ENCODE data around the gene CPNE9.

DNA sequence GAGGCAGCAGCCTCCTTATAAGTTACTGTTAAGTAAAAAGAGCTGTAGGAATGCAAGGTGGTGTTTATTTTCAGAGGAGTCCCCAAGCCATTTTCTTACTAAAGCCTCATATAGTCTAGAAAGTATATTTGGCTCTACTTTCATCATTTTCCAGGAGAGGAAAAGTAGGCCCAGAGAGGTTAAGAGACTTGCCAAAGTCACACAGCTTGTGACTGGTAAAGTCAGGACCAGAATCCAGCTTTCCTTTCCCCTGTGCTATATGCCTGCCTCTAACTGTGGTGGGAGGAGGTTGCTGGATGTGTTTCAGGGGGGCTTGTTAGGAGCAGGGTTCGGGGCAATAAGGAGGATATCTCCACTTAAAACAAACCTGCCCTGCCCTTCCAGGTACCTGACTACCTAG, 38.9 kb downstream of the CPNE9 start:
- no peak for TF ChIP-seq RFX5 (IDR thresholded peaks at IDR 0.05)
- TF ChIP-seq EP300 (IDR thresholded peaks at IDR 0.05) = no peak
- no peak for TF ChIP-seq HEYL (CRISPR knock-in tag; IDR thresholded peaks at IDR 0.05)
- no peak for TF ChIP-seq POLR2A (IDR thresholded peaks at IDR 0.05; ENCODE audit: low read length)
- no peak for TF ChIP-seq ESRRA (IDR thresholded peaks at IDR 0.05; ENCODE audit: borderline replicate concordance, low read length)
- no peak for TF ChIP-seq CTCF (IDR thresholded peaks at IDR 0.05)
- TF ChIP-seq CHD2 (IDR thresholded peaks at IDR 0.05; ENCODE audit: low read length, partially characterized antibody) = no peak
- no peak for TF ChIP-seq ZNF302 (CRISPR knock-in tag; IDR thresholded peaks at IDR 0.05)
- no peak for TF ChIP-seq MAFK (IDR thresholded peaks at IDR 0.05; ENCODE audit: partially characterized antibody)
- TF ChIP-seq RARB (CRISPR knock-in tag; IDR thresholded peaks at IDR 0.05) = no peak
- TF ChIP-seq RAD21 (conservative IDR thresholded peaks at IDR 0.05 in 1 of 2, IDR thresholded peaks at IDR 0.05 in 1 of 2) = no peak
- TF ChIP-seq JUN (IDR thresholded peaks at IDR 0.05) = no peak
